Activated B cell treated with CpG ODN at 0.5 μM for 24 hours (primary cell): ENCODE measurements around the gene CDK15. TPM values are rescaled to one million over a fixed set of nuclear protein-coding genes. Genes with fewer than 3 reads are reported as not detected.

ENCODE experiments used
- ATAC-seq: fragments of 200-7000 bp; cut with Tn5 transposase; one replicate; pipeline ENCODE4 v1.10.0; 2021; ENCODE audit warnings: low read depth, mild to moderate bottlenecking, moderate library complexity
- CTCF ChIA-PET: fragments of 350-600 bp; sonication (Branson Sonifier 250); formaldehyde crosslinking; loops from one replicate; lab custom pipeline; 2021; ENCODE audit warnings: antibody characterized with exemption; lab: Charles Lee
- POLR2A ChIA-PET: fragments of 350-600 bp; sonication (Branson Sonifier 250); formaldehyde crosslinking; loops from one replicate; lab custom pipeline; 2021; ENCODE audit warnings: antibody characterized with exemption; lab: Charles Lee
- DNase-seq: peaks from one replicate; pipeline ENCODE4 v3.0.0; 2022
- H3K27ac Mint-ChIP-seq: one replicate; pipeline ENCODE4 v1.8.0; 2020; ENCODE audit warnings: mixed read lengths
- H3K27me3 Mint-ChIP-seq: one replicate; pipeline ENCODE4 v1.8.0; 2021; ENCODE audit warnings: mixed read lengths
- H3K36me3 Mint-ChIP-seq: one replicate; pipeline ENCODE4 v1.8.0; 2021; ENCODE audit warnings: low read depth, mixed read lengths
- H3K4me1 Mint-ChIP-seq: one replicate; pipeline ENCODE4 v1.8.0; 2021; ENCODE audit warnings: mixed read lengths
- H3K4me3 Mint-ChIP-seq: one replicate; pipeline ENCODE4 v1.8.0; 2020; ENCODE audit warnings: mild to moderate bottlenecking, mixed read lengths
- H3K9me3 Mint-ChIP-seq: one replicate; pipeline ENCODE4 v1.8.0; 2020; ENCODE audit warnings: mixed read lengths
- intact Hi-C: fragments of 100-400 bp; cut with micrococcal nuclease; formaldehyde crosslinking; loops from one replicate; pipeline ENCODE4 v1.15.1; 2024
- total RNA-seq: library from RNA; stranded (reverse); gene quantifications from 2 replicates; pipeline ENCODE4 v1.2.3, GENCODE V29; 2022
- TF ChIP-seq, protein P1 (sequence below): fragments of 200-600 bp; IDR thresholded peaks from one replicate; pipeline ENCODE4 v1.8.0; 2022; ENCODE audit warnings: antibody characterized with exemption, mild to moderate bottlenecking

The CDK15 gene
- total RNA-seq, 1 donor from 2014 or later, result not detected

GRCh38 chr2:201835066-201835465 lies 28.7 kb downstream of the CDK15 start:
- ATAC-seq (no peak), DNase-seq (no peak)
- POLR2A ChIA-PET, result no interaction called here
- intact Hi-C loops, result no loop called here
- CTCF ChIA-PET, result no interaction called here
- Mint-ChIP-seq H3K4me1 (no peaks in the 10 kb centered on the region), H3K27ac (no peak overlapping the region), H3K27me3 (peaks cover 4% of the 10 kb centered on the region), H3K36me3 (no peaks in the 10 kb centered on the region), H3K4me3 (no peak overlapping the region), H3K9me3 (no peaks in the 10 kb centered on the region)
- TF ChIP-seq, protein P1, sequence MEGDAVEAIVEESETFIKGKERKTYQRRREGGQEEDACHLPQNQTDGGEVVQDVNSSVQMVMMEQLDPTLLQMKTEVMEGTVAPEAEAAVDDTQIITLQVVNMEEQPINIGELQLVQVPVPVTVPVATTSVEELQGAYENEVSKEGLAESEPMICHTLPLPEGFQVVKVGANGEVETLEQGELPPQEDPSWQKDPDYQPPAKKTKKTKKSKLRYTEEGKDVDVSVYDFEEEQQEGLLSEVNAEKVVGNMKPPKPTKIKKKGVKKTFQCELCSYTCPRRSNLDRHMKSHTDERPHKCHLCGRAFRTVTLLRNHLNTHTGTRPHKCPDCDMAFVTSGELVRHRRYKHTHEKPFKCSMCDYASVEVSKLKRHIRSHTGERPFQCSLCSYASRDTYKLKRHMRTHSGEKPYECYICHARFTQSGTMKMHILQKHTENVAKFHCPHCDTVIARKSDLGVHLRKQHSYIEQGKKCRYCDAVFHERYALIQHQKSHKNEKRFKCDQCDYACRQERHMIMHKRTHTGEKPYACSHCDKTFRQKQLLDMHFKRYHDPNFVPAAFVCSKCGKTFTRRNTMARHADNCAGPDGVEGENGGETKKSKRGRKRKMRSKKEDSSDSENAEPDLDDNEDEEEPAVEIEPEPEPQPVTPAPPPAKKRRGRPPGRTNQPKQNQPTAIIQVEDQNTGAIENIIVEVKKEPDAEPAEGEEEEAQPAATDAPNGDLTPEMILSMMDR, result no peak

DNA sequence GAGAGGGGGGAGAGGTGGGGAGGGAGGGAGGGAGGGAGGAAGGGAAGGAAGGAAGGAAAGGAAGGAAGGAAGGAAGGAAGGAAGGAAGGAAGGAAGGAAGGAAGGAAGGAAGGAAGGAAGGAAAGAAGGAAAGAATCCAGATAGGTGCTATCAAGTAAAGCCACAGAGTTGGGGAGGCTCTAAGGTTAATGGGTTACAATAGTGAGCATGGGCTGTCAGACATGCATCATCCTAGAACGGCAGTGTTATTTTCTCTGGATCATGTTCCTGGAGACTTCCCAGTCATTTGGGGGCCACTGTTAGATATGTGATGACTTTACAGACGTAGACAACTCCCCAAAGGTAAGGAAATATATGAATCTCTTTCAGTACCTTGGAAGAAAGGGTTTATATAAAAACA lies 31.1 kb downstream of the CDK15 start:
- H3K27me3 Mint-ChIP-seq, result peaks cover 6% of the 10 kb centered on the region
- no peak overlapping the region for H3K27ac Mint-ChIP-seq
- intact Hi-C loops, result no loop called here
- CTCF ChIA-PET, result no interaction called here
- H3K4me1 Mint-ChIP-seq, result no peaks in the 10 kb centered on the region
- ATAC-seq (no peak), DNase-seq (no peak)
- TF ChIP-seq, protein P1, result no peak
- H3K36me3 Mint-ChIP-seq, result no peaks in the 10 kb centered on the region
- no peaks in the 10 kb centered on the region for H3K9me3 Mint-ChIP-seq
- H3K4me3 Mint-ChIP-seq, result no peak overlapping the region
- POLR2A ChIA-PET, result no interaction called here

DNA sequence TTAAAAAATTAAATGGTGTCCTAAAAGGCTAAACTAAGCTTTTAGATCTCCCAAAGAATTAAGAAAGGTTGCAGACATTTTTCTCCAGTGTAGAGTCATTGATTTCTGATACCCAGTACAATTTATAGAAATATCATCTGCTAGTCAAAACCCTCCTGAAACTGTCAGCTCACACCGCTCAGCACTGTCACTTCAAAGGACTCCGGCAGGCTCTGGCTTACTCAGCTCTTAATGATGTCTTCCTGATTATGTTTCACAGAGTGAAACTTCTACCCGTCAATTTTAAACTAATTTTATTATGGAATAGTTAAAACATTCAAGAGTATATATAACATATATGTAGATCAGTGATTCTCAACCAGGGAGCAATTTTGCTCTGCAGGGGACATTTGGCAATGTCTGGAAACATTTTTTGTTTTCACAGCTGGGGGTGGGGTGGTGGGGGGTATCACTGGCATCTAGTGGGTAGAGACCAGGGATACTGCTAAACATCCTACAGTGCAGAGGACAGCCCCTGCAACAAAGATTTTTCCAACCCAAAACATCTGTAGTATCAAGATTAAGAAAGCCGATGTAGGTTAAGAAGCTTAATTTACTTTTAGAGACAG lies 31.6 kb downstream of the CDK15 start:
- Mint-ChIP-seq H3K9me3 (no peaks in the 10 kb centered on the region), H3K27ac (no peak overlapping the region)
- CTCF ChIA-PET, result no interaction called here

DNA sequence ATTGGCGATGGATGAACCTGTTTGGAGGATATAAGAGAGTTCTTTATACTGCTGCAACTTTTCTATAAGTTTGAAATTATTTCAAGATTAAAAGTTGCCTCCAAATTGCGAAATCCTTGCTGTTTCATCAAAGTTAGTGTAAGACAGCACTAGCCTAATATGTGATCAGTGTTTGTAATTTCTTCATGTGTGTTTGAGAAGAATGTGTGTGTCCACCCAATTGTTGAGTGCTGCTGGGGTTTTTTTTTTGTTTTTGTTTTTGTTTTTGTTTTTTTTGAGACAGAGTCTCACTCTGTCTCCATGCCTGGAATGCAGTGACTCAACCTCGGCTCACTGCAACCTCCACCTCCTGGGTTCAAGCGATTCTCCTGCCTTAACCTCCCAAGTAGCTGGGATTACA lies 33.4 kb downstream of the CDK15 start:
- Mint-ChIP-seq H3K4me3 (no peak overlapping the region), H3K27ac (no peak overlapping the region), H3K27me3 (peaks cover 11% of the 10 kb centered on the region), H3K36me3 (no peaks in the 10 kb centered on the region), H3K9me3 (no peaks in the 10 kb centered on the region), H3K4me1 (no peaks in the 10 kb centered on the region)
- ATAC-seq (no peak), DNase-seq (no peak)
- ChIA-PET CTCF (no interaction called here), POLR2A (no interaction called here)
- TF ChIP-seq, protein P1, result no peak
- intact Hi-C loops, result no loop called here

More for the DNA sequence above, 31.6 kb downstream of the CDK15 start:
- POLR2A ChIA-PET, result interaction anchor here (0.6 kb wide), 1 partner anchor 1252 kb away, joined by 3 read pairs; the partner anchor contains the start of gene AOX1
- no peak overlapping the region for H3K4me3 Mint-ChIP-seq
- no peaks in the 10 kb centered on the region for H3K36me3 Mint-ChIP-seq
- no peak for DNase-seq
- ATAC-seq, result no peak
- intact Hi-C loops, result no loop called here
- TF ChIP-seq, protein P1, result no peak
- no peaks in the 10 kb centered on the region for H3K4me1 Mint-ChIP-seq
- peaks cover 6% of the 10 kb centered on the region for H3K27me3 Mint-ChIP-seq

DNA sequence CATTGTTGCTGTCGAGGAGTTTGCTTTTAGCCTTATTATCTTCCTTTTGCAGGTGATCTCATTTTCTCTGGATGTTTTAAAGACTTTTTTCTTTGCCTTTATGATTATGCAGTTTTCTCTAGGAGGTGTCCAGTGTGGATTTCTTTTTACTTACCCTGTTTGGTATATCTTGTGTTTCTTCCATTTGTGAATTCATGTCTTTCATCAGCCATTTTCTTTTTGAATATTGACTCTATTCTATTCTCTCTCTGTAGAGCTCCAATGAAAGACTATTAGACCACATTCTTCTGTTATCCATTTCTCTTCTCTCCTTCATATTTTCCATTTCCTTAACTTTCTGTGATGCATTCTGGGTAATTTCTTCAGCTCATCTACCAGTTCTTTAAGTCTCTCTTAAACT lies 34.4 kb downstream of the CDK15 start:
- ATAC-seq (no peak), DNase-seq (no peak)
- no peak overlapping the region for H3K27ac Mint-ChIP-seq
- POLR2A ChIA-PET, result no interaction called here
- H3K4me3 Mint-ChIP-seq, result no peak overlapping the region
- H3K4me1 Mint-ChIP-seq, result no peaks in the 10 kb centered on the region
- intact Hi-C loops, result no loop called here
- no peaks in the 10 kb centered on the region for H3K9me3 Mint-ChIP-seq
- CTCF ChIA-PET, result no interaction called here
- H3K36me3 Mint-ChIP-seq, result no peaks in the 10 kb centered on the region
- TF ChIP-seq, protein P1, result no peak
- peaks cover 11% of the 10 kb centered on the region for H3K27me3 Mint-ChIP-seq
